ENCODE results near the gene DIO1.
"Not testable (repeated sequence)": the region's sequence is repeated elsewhere in the genome, so short reads cannot be mapped to it uniquely, and the experiment has no call there.

Gene DIO1

GRCh38 chr1:53893999-53894636 is at the start of gene DIO1:
Gene DIO1 (plus strand): TSS chr1:53894187. CDS start chr1:53894211, 24 bp downstream.
- DNase-seq: no peak

- DNase-seq: no peak
Observed at GRCh38 chr1:53847980-53848379, 46.0 kb upstream of the DIO1 start.

GRCh38 chr1:53850082-53850673 is 43.8 kb upstream of the DIO1 start:
- no peak for DNase-seq

GRCh38 chr1:53851571-53852285 is 42.3 kb upstream of the DIO1 start:
- no peak for DNase-seq

GRCh38 chr1:53860967-53861411 is 33.0 kb upstream of the DIO1 start:
- DNase-seq: peak in 19 of 58 donors; percentile 1 to 20 (median 4)

GRCh38 chr1:53862507-53862906 is 31.5 kb upstream of the DIO1 start:
- DNase-seq: no peak

- no peak for DNase-seq
Observed at GRCh38 chr1:53868565-53868964, 25.4 kb upstream of the DIO1 start.

GRCh38 chr1:53869454-53870117 is 24.4 kb upstream of the DIO1 start:
- DNase-seq: peak in 8 of 58 donors; percentile 1 to 16 (median 2)

- no peak for DNase-seq
Observed at GRCh38 chr1:53871221-53871620, 22.8 kb upstream of the DIO1 start.

GRCh38 chr1:53871773-53872484 is 22.1 kb upstream of the DIO1 start:
- DNase-seq: no peak

- not testable (repeated sequence) for DNase-seq
Observed at GRCh38 chr1:53875150-53875549, 18.8 kb upstream of the DIO1 start.

GRCh38 chr1:53878492-53879105 is 15.4 kb upstream of the DIO1 start:
- no peak for DNase-seq

- not testable (repeated sequence) for DNase-seq
Observed at GRCh38 chr1:53881853-53882252, 12.1 kb upstream of the DIO1 start.

- not testable (repeated sequence) for DNase-seq
Observed at GRCh38 chr1:53883600-53883999, 10.4 kb upstream of the DIO1 start.

GRCh38 chr1:53888681-53889080 is 5.3 kb upstream of the DIO1 start:
- no peak for DNase-seq

GRCh38 chr1:53889304-53890298 is 4.4 kb upstream of the DIO1 start, which contains the start of gene YIPF1:
Gene YIPF1 (minus strand): TSS chr1:53889797. CDS start chr1:53888937, 860 bp downstream.
- peak; percentile 36 to 96 (median 87) for DNase-seq

GRCh38 chr1:53890522-53890941 is 3.5 kb upstream of the DIO1 start:
- DNase-seq: no peak

- no peak for DNase-seq
Observed at GRCh38 chr1:53891018-53891417, 3.0 kb upstream of the DIO1 start.

- no peak for DNase-seq
Observed at GRCh38 chr1:53891678-53892077, 2.3 kb upstream of the DIO1 start.
